OCI-LY3 (cell line): Measurements from ENCODE around the gene HDAC6.

Experiments used
- H2AFZ ChIP-seq: fragments of 200-600, 300-600 bp; shearing (Covaris generic); 2 replicates; pipeline ENCODE4 v1.6.0; 2014; ENCODE audit warnings: antibody characterized with exemption, low read depth, low read length
- H3K27ac ChIP-seq: fragments of 200-600, 300-600 bp; sonication (generic); 2 replicates; pipeline ENCODE4 v1.5.1; 2014; ENCODE audit warnings: mild to moderate bottlenecking, low read length, moderate library complexity, mixed read lengths
- H3K27me3 ChIP-seq: fragments of 200-600, 300-600 bp; sonication (generic); 2 replicates; pipeline ENCODE4 v1.6.1; 2014; ENCODE audit warnings: low read depth, low read length, mixed read lengths
- H3K36me3 ChIP-seq: fragments of 200-600, 300-600 bp; sonication (generic); replicated peaks from 2 replicates; pipeline ENCODE3; 2014; ENCODE audit warnings: low read depth, low read length, mixed read lengths
- H3K4me1 ChIP-seq: fragments of 300-600, 200-600 bp; sonication (generic); 2 replicates; pipeline ENCODE4 v1.6.1; 2014; ENCODE audit warnings: low read length, mixed read lengths
- H3K4me2 ChIP-seq: fragments of 200-600, 300-600 bp; sonication (generic); 2 replicates; pipeline ENCODE4 v1.6.1; 2014; ENCODE audit warnings: low read length, mixed read lengths
- H3K4me3 ChIP-seq: fragments of 300-600, 200-600 bp; sonication (generic); 2 replicates; pipeline ENCODE4 v1.5.1; 2014; ENCODE audit warnings: antibody characterized with exemption, mild to moderate bottlenecking, low read length, moderate library complexity
- H3K79me2 ChIP-seq: fragments of 300-600, 200-600 bp; shearing (Covaris generic); 2 replicates; pipeline ENCODE4 v1.6.1; 2014; ENCODE audit warnings: mild to moderate bottlenecking, low read length, mixed read lengths
- H3K9ac ChIP-seq: fragments of 300-600, 200-600 bp; shearing (Covaris generic); 2 replicates; pipeline ENCODE4 v1.6.0; 2014; ENCODE audit warnings: mild to moderate bottlenecking, low read length, moderate library complexity
- H3K9me3 ChIP-seq: fragments of 200-600, 300-600 bp; shearing (Covaris generic); 2 replicates; pipeline ENCODE4 v1.6.1; 2014; ENCODE audit warnings: low read length, mixed read lengths; ENCODE audit not compliant: insufficient read depth
- H4K20me1 ChIP-seq: fragments of 200-600, 300-600 bp; sonication (generic); 2 replicates; pipeline ENCODE4 v1.6.1; 2016; ENCODE audit warnings: low read length, mixed read lengths; ENCODE audit not compliant: insufficient read depth
- EZH2phosphoT487 ChIP-seq: fragments of 200-600 bp; shearing (Covaris generic); IDR thresholded peaks from 2 replicates; pipeline ENCODE4 v1.6.1; 2018; ENCODE audit warnings: antibody characterized with exemption, mixed run types, low read depth
- TF ChIP-seq, protein P1 (sequence below): fragments of 200-600, 300-600 bp; sonication (generic); IDR thresholded peaks from 2 replicates; pipeline ENCODE4 v1.5.1; 2014; ENCODE audit warnings: antibody characterized with exemption, low read length, low read depth

The HDAC6 gene

DNA sequence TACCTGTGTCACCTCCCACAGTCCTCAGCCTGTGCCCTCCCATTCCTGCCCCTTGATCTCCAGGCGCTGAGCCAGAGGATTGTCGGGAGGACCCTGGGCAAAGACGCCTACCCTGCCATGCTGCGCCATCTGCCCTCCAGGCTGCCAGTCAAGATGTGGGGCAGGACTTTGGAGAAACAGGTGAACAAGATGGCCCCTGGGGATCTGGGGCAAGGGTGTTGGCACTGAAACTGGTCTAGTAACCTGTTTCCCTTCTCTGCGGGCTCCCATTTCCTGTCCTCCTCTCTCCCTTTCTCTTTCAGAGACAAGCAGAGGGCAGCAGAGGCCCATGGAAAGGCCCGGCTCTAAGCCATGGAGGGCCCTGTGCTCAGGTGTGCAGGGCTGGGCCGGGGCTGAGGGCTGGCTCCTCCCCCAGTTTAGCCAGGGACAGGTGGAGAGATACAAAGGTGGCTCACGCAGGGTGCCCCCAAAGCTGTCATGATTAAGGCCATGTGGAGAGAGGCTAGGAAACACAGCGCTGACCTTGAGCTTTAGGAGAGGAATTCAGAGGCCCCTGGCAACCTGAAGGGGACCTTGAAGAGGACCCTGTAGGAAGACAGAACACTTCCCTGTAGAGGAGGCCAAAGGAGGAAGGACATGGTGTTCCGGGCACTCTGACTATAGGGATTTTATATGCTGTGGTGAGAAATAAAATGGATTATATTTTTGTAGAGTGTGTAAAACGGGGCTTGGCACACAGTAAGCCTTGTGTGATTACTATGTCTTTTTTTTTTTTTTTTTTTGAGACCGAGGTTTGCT is 40.0 kb upstream of the HDAC6 start, which contains the start of gene GLOD5:
Gene GLOD5, plus strand, starts transcription at position 74 of the 798 bp plus-strand sequence. Its CDS starts 44 bp downstream, at position 118.
- no peak within 1 kb of the TSS for H3K9ac ChIP-seq
- H3K36me3 ChIP-seq, result no peaks in the 10 kb centered on the region
- no peak within 1 kb of the TSS for H3K4me2 ChIP-seq
- H3K4me1 ChIP-seq, result no peaks in the 10 kb centered on the region
- H3K4me3 ChIP-seq, result no peak within 1 kb of the TSS
- no peaks in the 10 kb centered on the region for H4K20me1 ChIP-seq
- TF ChIP-seq EZH2phosphoT487, result no peak
- TF ChIP-seq, protein P1, sequence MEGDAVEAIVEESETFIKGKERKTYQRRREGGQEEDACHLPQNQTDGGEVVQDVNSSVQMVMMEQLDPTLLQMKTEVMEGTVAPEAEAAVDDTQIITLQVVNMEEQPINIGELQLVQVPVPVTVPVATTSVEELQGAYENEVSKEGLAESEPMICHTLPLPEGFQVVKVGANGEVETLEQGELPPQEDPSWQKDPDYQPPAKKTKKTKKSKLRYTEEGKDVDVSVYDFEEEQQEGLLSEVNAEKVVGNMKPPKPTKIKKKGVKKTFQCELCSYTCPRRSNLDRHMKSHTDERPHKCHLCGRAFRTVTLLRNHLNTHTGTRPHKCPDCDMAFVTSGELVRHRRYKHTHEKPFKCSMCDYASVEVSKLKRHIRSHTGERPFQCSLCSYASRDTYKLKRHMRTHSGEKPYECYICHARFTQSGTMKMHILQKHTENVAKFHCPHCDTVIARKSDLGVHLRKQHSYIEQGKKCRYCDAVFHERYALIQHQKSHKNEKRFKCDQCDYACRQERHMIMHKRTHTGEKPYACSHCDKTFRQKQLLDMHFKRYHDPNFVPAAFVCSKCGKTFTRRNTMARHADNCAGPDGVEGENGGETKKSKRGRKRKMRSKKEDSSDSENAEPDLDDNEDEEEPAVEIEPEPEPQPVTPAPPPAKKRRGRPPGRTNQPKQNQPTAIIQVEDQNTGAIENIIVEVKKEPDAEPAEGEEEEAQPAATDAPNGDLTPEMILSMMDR, result peak; percentile 31
- H3K27me3 ChIP-seq, result no peaks in the 10 kb centered on the region
- H2AFZ ChIP-seq, result peak within 1 kb of the TSS; percentile 70; the same call in 1 of the 2 replicates
- no peaks in the 10 kb centered on the region for H3K79me2 ChIP-seq
- no peaks in the 10 kb centered on the region for H3K9me3 ChIP-seq
- H3K27ac ChIP-seq, result no peak within 1 kb of the TSS

DNA sequence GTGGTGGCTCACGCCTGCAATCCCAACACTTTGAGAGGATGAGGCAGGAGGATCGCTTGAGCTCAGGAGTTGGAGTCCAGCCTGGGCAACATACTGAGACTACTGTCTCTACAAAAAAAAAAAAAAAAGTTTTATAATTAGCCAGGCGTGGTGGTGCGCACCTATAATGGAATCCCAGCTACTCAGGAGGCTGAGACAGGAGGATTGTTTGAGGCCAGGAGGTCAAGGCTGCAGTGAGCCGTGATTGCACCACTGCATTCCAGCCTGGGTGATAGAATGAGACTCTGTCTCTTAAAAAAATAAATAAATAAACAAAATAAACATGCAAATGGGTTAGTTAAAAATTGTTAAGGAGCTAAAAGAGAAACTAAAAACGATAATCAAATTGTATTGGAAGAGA is 32.6 kb upstream of the HDAC6 start:
- TF ChIP-seq, protein P1, result no peak
- no peak for TF ChIP-seq EZH2phosphoT487
- Histone ChIP-seq H3K4me2 (no peak overlapping the region), H4K20me1 (no peaks in the 10 kb centered on the region), H3K79me2 (no peaks in the 10 kb centered on the region), H3K36me3 (no peaks in the 10 kb centered on the region), H3K9ac (no peak overlapping the region), H3K27me3 (no peaks in the 10 kb centered on the region), H3K9me3 (no peaks in the 10 kb centered on the region), H3K4me3 (no peak overlapping the region), H3K4me1 (no peaks in the 10 kb centered on the region), H3K27ac (no peak overlapping the region), H2AFZ (no peak overlapping the region)

DNA sequence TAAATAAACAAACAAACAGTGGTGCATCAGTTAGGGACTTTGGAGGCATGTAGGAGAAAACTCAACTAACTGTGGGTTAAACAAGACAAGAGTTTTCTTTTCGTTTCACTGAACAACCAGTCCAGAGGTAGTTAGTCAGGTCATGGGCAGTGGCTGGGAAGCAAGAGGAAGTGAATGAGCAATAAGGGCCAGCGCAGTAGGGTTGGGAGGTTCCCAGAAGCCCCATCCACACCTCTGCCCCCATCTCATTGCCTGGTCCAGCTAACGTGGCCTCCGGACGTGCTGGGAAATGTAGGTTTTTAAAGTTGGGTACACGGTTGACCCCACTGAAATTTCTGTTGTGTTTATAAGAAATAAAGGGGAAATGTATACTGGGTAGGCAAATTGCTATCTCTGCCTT is 31.6 kb upstream of the HDAC6 start:
- H3K9ac ChIP-seq, result no peak overlapping the region
- no peaks in the 10 kb centered on the region for H3K36me3 ChIP-seq
- no peak overlapping the region for H3K4me2 ChIP-seq
- no peak for TF ChIP-seq EZH2phosphoT487
- TF ChIP-seq, protein P1, result no peak
- no peaks in the 10 kb centered on the region for H3K9me3 ChIP-seq
- no peaks in the 10 kb centered on the region for H3K79me2 ChIP-seq
- no peak overlapping the region for H2AFZ ChIP-seq
- no peaks in the 10 kb centered on the region for H3K27me3 ChIP-seq
- no peaks in the 10 kb centered on the region for H3K4me1 ChIP-seq
- no peak overlapping the region for H3K27ac ChIP-seq
- H4K20me1 ChIP-seq, result no peaks in the 10 kb centered on the region
- no peak overlapping the region for H3K4me3 ChIP-seq

DNA sequence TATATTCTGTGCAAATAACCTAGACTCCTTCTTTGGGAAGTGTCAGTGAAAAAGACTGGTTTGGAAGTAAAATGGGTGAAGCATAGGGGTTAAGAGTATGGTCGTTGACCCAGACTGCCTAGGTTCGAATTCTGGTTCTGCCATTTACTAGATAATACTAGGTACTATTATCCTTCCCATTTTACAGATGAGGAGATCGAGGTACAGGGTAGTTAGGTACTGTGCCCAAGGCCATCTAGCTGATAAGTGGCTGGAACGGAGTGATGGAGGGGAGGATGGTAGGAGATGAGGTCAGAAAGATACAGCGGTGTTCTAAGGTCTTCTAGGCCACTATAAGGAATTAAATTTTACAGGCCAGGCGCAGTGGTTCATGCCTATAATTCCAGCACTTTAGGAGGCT is 29.3 kb upstream of the HDAC6 start:
- Histone ChIP-seq H3K4me2 (no peak overlapping the region), H3K4me1 (no peaks in the 10 kb centered on the region), H3K36me3 (no peaks in the 10 kb centered on the region), H2AFZ (no peak overlapping the region), H3K27me3 (no peaks in the 10 kb centered on the region; the same call in 1 of the 2 replicates), H3K27ac (no peak overlapping the region), H3K4me3 (no peak overlapping the region), H3K79me2 (no peaks in the 10 kb centered on the region), H4K20me1 (no peaks in the 10 kb centered on the region), H3K9ac (no peak overlapping the region), H3K9me3 (no peaks in the 10 kb centered on the region)
- TF ChIP-seq, protein P1, result no peak
- no peak for TF ChIP-seq EZH2phosphoT487
